Renal cortical epithelial cell (primary cell): Measurements from ENCODE around the gene F2. TPM values are rescaled to one million over a fixed set of nuclear protein-coding genes. Genes with fewer than 3 reads are reported as not detected.

Experiments
- DNase-seq: peaks from one replicate; pipeline ENCODE4 v3.0.0-alpha.2; 2011; ENCODE audit warnings: low read depth
- total RNA-seq: library from RNA; depleted of rRNA; stranded (reverse); fragments of >200 nt; gene quantifications from 2 replicates; pipeline ENCODE4 v1.2.3, GENCODE V29; 2014

Gene F2
- total RNA-seq, 1 donor from 2014 or later: 1.1 TPM

- DNase-seq: peak; percentile 43
Measured at GRCh38 chr11:46741600-46742484, 22.8 kb downstream of the F2 start.

- DNase-seq: no peak
Measured at GRCh38 chr11:46743043-46743442, 24.0 kb downstream of the F2 start.

GRCh38 chr11:46743693-46744339 lies 24.8 kb downstream of the F2 start:
- DNase-seq: no peak

DNA sequence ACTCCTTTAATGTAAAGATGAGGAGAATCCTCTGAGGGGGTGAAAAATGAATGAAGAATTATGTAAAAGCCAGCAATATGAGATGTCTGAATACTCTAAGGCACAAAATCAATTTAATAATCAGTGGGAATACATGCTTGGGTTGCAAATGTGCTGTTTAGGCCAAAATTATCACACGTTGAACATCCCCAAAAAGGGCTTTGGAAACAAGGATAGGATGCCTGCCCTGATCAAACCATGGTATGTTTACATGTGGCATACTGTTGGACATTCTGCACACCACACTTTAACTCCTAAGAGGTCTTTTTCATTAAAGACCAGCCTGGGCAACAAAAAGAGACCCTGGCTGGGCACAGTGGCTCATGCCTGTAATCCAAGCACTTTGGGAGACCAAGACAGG lies 26.3 kb downstream of the F2 start:
- no peak for DNase-seq

DNA sequence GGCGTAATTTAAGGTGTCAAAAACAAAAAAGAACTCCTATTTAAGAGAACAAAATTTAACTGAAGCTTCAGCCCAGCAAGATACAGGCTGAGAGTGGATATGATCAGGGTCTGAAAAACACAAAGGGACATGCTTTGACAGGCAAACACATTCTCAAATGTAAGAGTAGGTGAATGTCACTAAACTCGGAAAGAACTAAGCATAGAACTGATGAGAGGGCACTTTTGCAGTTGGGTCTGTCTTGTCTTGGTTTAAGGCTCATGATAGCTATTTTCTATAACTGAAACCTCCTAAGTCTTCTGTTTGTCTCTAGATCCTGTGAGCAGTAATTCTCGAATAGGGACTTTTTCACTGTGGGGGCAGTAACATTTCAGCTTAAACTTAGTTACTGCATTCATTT lies 27.0 kb downstream of the F2 start:
- no peak for DNase-seq

DNA sequence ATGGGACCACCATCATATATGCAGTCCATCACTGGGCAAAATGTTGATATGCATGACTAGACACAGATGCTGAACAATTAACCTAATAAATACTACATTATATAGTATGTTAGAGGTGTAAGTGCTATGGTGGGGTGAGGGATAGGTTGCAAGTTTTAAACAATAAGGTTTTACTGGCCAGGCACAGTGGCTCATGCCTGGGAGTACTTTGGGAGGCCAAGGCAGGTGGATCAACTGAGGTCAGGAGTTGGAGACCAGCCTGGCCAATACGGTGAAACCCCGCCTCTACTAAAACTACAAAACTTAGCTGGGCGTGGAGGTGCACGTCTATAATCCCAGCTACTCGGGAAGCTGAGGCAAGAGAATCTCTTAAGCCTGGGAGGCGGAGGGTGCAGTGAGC lies 28.1 kb downstream of the F2 start:
- DNase-seq: no peak

DNA sequence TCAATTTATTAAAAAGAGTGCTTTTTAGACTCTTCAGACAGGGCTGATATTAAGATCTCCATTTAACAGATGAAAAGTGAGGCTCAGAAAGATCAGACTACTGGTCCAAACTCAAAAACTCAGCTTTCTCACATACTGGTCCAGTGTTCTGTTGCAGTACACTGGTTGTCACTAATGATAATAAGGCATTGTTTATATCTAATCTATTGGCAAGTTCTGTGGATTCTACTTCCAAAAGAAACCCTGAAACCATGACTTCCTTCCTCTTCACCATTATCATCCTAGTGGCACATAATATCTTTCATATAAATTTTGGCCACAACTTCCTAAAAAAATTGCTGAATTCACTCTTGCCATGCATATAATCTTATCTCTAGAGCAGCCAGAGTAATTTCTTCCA lies 36.9 kb downstream of the F2 start:
- DNase-seq: no peak

DNA sequence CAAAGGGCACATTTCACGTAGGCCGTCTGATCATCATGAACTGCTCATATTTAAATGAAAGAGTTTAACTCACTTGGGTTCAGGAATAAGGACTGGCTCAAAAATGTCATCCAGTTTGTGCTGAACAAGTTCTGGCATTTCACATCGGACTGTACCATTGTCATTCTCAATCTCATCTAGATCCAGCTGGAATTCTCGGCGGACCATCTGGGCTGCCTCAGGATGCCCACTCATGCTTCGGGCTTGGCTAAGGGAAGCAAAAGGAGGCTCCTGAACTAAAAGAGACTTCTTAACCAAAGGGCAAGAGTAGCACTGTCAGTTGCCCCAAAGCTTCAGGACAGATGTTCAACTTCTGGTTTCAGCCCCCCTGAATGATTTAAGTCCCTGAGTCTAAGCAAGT lies 40.2 kb downstream of the F2 start:
- DNase-seq: no peak

- no peak for DNase-seq
Measured at GRCh38 chr11:46760429-46761128, 41.6 kb downstream of the F2 start.

GRCh38 chr11:46761807-46762206 lies 42.8 kb downstream of the F2 start:
- no peak for DNase-seq

DNA sequence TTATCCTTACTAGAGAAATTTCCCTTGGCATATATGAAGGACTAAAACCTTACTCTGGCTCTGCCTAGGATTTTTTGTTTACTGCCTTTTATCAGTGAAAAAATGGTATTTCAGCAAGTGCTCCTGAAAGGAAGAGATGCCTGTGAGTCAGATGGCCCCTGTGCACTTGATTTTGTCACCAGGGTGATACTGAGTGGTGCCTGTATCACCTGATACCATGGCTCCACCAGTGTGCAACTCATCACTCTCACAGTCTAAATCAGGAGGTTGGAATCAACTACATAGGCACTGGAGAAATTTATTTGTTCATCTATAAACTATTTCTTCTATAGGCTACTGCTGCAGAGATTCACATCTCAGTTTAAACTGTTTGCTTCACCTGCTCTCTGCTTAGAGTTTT lies 43.2 kb downstream of the F2 start:
- no peak for DNase-seq

- DNase-seq: no peak
Measured at GRCh38 chr11:46766656-46767055, 47.6 kb downstream of the F2 start.

- no peak for DNase-seq
Measured at GRCh38 chr11:46769636-46770221, 50.7 kb downstream of the F2 start.

DNA sequence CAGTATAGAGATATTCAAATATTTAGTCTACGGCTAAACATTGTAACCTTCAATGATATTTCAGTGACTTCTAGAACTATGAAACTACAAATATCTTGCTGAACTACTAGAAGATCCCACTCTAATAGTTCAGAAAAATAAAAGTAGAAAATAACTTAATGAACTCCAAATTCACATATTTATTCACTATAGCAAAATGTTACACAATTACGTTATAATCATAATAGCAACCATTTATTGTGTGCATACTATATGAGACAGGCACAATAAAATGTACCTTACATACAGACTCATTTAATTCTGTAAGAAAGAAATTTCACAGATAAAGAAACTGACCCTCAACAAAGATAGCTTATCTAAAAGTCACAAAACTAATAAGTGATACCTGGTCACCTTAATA lies 57.9 kb downstream of the F2 start:
- no peak for DNase-seq

DNA sequence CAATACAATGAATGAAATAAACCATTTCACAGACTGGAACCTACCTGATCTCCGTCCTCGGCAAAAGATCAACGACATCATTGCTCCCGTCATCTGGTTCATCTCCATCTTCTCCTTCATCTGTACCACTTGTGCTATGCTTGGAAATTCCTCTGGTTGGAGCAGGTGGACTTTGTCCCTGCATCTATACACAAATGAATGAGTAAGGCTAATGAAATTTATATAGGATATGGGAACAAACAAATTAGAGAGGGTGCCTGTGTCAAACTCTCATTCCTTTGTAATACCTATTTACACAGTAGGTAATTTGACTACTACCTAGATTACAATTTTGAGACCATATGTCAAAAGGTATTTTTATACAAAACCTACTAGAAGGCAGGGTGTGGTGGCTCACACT lies 59.4 kb downstream of the F2 start:
- DNase-seq: no peak

Other genes starting within 250 kb of the F2 start
- gene AMBRA1, start 125.2 kb upstream of the F2 start, total RNA-seq: 24.0 and 38.3 TPM in 2 replicates
- 4.3 and 6.8 TPM in 2 replicates for gene HARBI1, start 102.0 kb upstream of the F2 start, total RNA-seq
- gene ATG13, start 101.7 kb upstream of the F2 start, total RNA-seq: 78.5 and 80.2 TPM in 2 replicates
- gene ARHGAP1, start 18.6 kb upstream of the F2 start, total RNA-seq: 19.4 and 42.6 TPM in 2 replicates
- 4.3 and 7.8 TPM in 2 replicates for gene ZNF408, start 18.2 kb upstream of the F2 start, total RNA-seq
- gene CKAP5, start 127.1 kb downstream of the F2 start, total RNA-seq: 56.1 and 97.0 TPM in 2 replicates
- gene LRP4, start 199.3 kb downstream of the F2 start, total RNA-seq: 4.0 and 17.7 TPM in 2 replicates
- 23.3 and 34.3 TPM in 2 replicates for gene CSTPP1, start 217.5 kb downstream of the F2 start, total RNA-seq